ENCODE results near the gene XRCC1. TPM values are rescaled to one million over a fixed set of nuclear protein-coding genes. Genes with fewer than 3 reads are reported as not detected.
A peak's percentile ranks its signal among the peaks of the same experiment; 100 is the strongest.

The XRCC1 gene
- total RNA-seq, 4 donors from 2014 or later, result 8.0 to 147 (median 15.8) TPM

- TF ChIP-seq EP300 (IDR thresholded peaks at IDR 0.05; ENCODE audit: low read depth), result no peak
- TF ChIP-seq CTCF (IDR thresholded peaks at IDR 0.05), result no peak
- no peak for TF ChIP-seq POLR2A (IDR thresholded peaks at IDR 0.05)
- no peak for TF ChIP-seq POLR2AphosphoS5 (IDR thresholded peaks at IDR 0.05)
- in situ Hi-C loops (cut with MboI; ENCODE audit: low pct_ligation_motif_present in 1 of 4, low pct_unique_long_range_greater_than_20kb in 1 of 4, low sequenced_read_pairs in 3 of 4) (no loop called here), intact Hi-C loops (cut with DNase I; ENCODE audit: low total_unique reads) (loop anchor here (10.0 kb wide), 1 partner anchor 90 kb away; no protein-coding TSS in a partner anchor)
- Histone ChIP-seq H3K27ac (no peak overlapping the region), H3K27me3 (no peaks in the 10 kb centered on the region), H3K4me3 (no peak overlapping the region), H3K9me3 (no peaks in the 10 kb centered on the region), H3K36me3 (no peaks in the 10 kb centered on the region), H3K4me1 (peaks cover 0 to 13% (median 7%) of the 10 kb centered on the region in 4 donors)
- 83 to 86% methylated on average over 9 of the region's 9 CpGs for WGBS, 2 donors (ENCODE audit: low coverage in 1 of 2)
- DNase-seq, result no peak
These were observed 10.5 kb downstream of the XRCC1 start for GRCh38 chr19:43564800-43565199.

- 90 to 92% methylated on average over 8 to 10 of the region's 10 CpGs for WGBS, 2 donors (ENCODE audit: low coverage in 1 of 2)
- Histone ChIP-seq H3K4me1 (peaks cover 0 to 13% (median 7%) of the 10 kb centered on the region in 4 donors), H3K36me3 (no peaks in the 10 kb centered on the region), H3K27ac (peak overlapping the region in 2 of 4 donors; percentile 59 to 66), H3K4me3 (no peak overlapping the region), H3K9me3 (no peaks in the 10 kb centered on the region), H3K27me3 (no peaks in the 10 kb centered on the region)
- DNase-seq, result no peak
- TF ChIP-seq CTCF (IDR thresholded peaks at IDR 0.05) (no peak), EP300 (IDR thresholded peaks at IDR 0.05; ENCODE audit: low read depth) (no peak), POLR2AphosphoS5 (IDR thresholded peaks at IDR 0.05) (no peak), POLR2A (IDR thresholded peaks at IDR 0.05) (no peak)
- in situ Hi-C loops (cut with MboI; ENCODE audit: low pct_ligation_motif_present in 1 of 4, low pct_unique_long_range_greater_than_20kb in 1 of 4, low sequenced_read_pairs in 3 of 4) (no loop called here), intact Hi-C loops (cut with DNase I; ENCODE audit: low total_unique reads) (loop anchor here (10.0 kb wide), 1 partner anchor 91 kb away; no protein-coding TSS in a partner anchor)
These were observed 11.4 kb downstream of the XRCC1 start for GRCh38 chr19:43563816-43564457.

- Histone ChIP-seq H3K36me3 (no peaks in the 10 kb centered on the region), H3K27me3 (no peaks in the 10 kb centered on the region), H3K4me1 (peaks cover 0 to 13% (median 7%) of the 10 kb centered on the region in 4 donors), H3K27ac (peak overlapping the region; percentile 59 to 68 (median 66)), H3K9me3 (no peaks in the 10 kb centered on the region), H3K4me3 (no peak overlapping the region)
- 54% methylated on average over 14 of the region's 14 CpGs; no CpG with 5 or more reads in 1 of the 2 donors for WGBS, 2 donors (ENCODE audit: low coverage in 1 of 2)
- in situ Hi-C loops (cut with MboI; ENCODE audit: low pct_ligation_motif_present in 1 of 4, low pct_unique_long_range_greater_than_20kb in 1 of 4, low sequenced_read_pairs in 3 of 4), result no loop called here
- intact Hi-C loops (cut with DNase I; ENCODE audit: low total_unique reads), result loop anchor here (10.0 kb wide), 1 partner anchor 92 kb away; no protein-coding TSS in a partner anchor
- no peak for TF ChIP-seq POLR2A (IDR thresholded peaks at IDR 0.05)
- TF ChIP-seq EP300 (IDR thresholded peaks at IDR 0.05; ENCODE audit: low read depth), result no peak
- TF ChIP-seq POLR2AphosphoS5 (IDR thresholded peaks at IDR 0.05), result peak in 1 of 3 donors; percentile 33
- no peak for TF ChIP-seq CTCF (IDR thresholded peaks at IDR 0.05)
- DNase-seq, result peak; percentile 73
These were observed 12.6 kb downstream of the XRCC1 start for GRCh38 chr19:43562698-43563241.

- no peak for DNase-seq
- no peaks in the 10 kb centered on the region for H3K36me3 ChIP-seq
- H3K4me3 ChIP-seq, result no peak overlapping the region
- WGBS, 2 donors (ENCODE audit: low coverage in 1 of 2), result 85% methylated on average over 6 of the region's 6 CpGs; no CpG with 5 or more reads in 1 of the 2 donors
- no peaks in the 10 kb centered on the region for H3K9me3 ChIP-seq
- H3K4me1 ChIP-seq, result peaks cover 0 to 13% (median 7%) of the 10 kb centered on the region in 4 donors
- in situ Hi-C loops (cut with MboI; ENCODE audit: low pct_ligation_motif_present in 1 of 4, low pct_unique_long_range_greater_than_20kb in 1 of 4, low sequenced_read_pairs in 3 of 4), result no loop called here
- H3K27me3 ChIP-seq, result no peaks in the 10 kb centered on the region
- H3K27ac ChIP-seq, result peak overlapping the region; percentile 55 to 68 (median 66)
- TF ChIP-seq POLR2AphosphoS5 (IDR thresholded peaks at IDR 0.05) (no peak), POLR2A (IDR thresholded peaks at IDR 0.05) (no peak), EP300 (IDR thresholded peaks at IDR 0.05; ENCODE audit: low read depth) (no peak), CTCF (IDR thresholded peaks at IDR 0.05) (no peak)
- intact Hi-C loops (cut with DNase I; ENCODE audit: low total_unique reads), result loop anchor here (10.0 kb wide), 1 partner anchor 93 kb away; no protein-coding TSS in a partner anchor
These were observed 13.1 kb downstream of the XRCC1 start for GRCh38 chr19:43562226-43562697.
